ENCODE results near the gene NTRK2. TPM values are rescaled to one million over a fixed set of nuclear protein-coding genes. Genes with fewer than 3 reads are reported as not detected.

NTRK2 gene
- total RNA-seq, 1 donor from 2014 or later, result 0.07 TPM

DNA sequence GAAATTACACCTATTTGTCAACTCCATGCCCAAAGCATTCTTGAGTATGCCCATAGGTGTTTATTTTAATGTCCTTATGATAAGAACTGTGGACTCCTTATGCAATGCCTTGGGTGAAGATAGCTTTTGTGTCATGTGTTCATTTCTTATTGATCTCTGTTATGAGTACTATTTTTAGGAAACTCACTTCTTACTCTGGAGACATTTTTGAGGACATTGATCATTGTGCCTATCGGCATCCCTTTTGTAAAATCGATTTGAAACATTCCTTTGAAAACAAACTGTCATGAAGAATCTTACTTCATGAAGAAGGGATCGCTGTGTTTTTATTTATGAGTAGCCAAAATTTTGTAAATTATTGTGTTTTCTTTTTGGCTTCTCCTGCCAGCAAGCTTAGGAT lies 257.3 kb downstream of the NTRK2 start:
- TF ChIP-seq, protein P1, sequence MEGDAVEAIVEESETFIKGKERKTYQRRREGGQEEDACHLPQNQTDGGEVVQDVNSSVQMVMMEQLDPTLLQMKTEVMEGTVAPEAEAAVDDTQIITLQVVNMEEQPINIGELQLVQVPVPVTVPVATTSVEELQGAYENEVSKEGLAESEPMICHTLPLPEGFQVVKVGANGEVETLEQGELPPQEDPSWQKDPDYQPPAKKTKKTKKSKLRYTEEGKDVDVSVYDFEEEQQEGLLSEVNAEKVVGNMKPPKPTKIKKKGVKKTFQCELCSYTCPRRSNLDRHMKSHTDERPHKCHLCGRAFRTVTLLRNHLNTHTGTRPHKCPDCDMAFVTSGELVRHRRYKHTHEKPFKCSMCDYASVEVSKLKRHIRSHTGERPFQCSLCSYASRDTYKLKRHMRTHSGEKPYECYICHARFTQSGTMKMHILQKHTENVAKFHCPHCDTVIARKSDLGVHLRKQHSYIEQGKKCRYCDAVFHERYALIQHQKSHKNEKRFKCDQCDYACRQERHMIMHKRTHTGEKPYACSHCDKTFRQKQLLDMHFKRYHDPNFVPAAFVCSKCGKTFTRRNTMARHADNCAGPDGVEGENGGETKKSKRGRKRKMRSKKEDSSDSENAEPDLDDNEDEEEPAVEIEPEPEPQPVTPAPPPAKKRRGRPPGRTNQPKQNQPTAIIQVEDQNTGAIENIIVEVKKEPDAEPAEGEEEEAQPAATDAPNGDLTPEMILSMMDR (IDR thresholded peaks at IDR 0.05), result no peak
- Mint-ChIP-seq H3K9me3 (no peaks in the 10 kb centered on the region), H3K27me3 (no peaks in the 10 kb centered on the region), H3K27ac (no peak overlapping the region), H3K4me1 (no peaks in the 10 kb centered on the region), H3K4me3 (no peak overlapping the region), H3K36me3 (ENCODE audit: low read depth) (no peaks in the 10 kb centered on the region)
- ATAC-seq (ENCODE audit: low read depth) (no peak), DNase-seq (no peak)
- ChIA-PET CTCF (no interaction called here), POLR2A (no interaction called here)
- intact Hi-C loops (cut with micrococcal nuclease), result no loop called here

DNA sequence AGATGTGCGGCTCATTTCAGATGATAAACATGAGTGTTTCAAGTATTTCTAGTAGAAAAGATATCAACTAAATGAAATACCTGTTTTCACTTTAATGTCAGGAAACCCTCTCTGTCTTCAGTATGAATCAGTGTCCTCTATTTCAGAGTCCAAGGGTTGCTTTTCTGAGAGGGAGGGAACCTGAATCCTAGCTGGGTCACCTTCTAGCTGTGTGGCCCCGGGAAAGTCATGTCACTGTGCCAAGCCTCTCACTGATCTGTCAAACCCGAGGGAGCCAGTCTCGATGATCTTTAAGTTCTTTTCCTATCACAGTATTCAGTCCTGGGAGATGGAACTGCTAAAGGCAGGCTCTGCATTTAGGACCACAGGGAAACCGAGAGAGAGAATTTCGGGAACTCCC lies 258.9 kb downstream of the NTRK2 start:
- Mint-ChIP-seq H3K4me1 (no peaks in the 10 kb centered on the region), H3K4me3 (no peak overlapping the region), H3K9me3 (no peaks in the 10 kb centered on the region), H3K27ac (no peak overlapping the region), H3K27me3 (no peaks in the 10 kb centered on the region), H3K36me3 (ENCODE audit: low read depth) (no peaks in the 10 kb centered on the region)
- ATAC-seq (ENCODE audit: low read depth) (no peak), DNase-seq (no peak)
- TF ChIP-seq, protein P1 (IDR thresholded peaks at IDR 0.05), result no peak
- intact Hi-C loops (cut with micrococcal nuclease), result no loop called here
- ChIA-PET POLR2A (no interaction called here), CTCF (no interaction called here)

DNA sequence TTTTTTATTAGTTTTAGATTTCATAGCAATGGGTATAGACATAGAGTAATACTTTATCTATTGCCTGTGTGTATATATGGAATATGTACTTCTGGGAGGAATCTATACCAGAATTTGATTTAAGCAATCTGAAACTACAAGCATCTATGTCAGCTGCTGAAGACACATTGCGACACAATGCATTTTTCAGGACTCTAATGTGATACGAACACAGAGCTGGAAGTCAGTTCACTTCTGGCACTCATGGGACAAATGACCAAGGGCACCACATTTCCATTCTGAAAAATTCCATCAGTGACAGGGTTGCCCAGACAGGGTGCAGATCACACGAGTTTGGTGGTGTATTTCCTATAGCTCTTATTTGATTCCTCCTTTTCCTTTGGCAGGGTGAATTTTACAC lies 259.5 kb downstream of the NTRK2 start:
- H3K36me3 Mint-ChIP-seq (ENCODE audit: low read depth), result no peaks in the 10 kb centered on the region
- H3K27ac Mint-ChIP-seq, result no peak overlapping the region
- DNase-seq (no peak), ATAC-seq (ENCODE audit: low read depth) (no peak)
- ChIA-PET POLR2A (no interaction called here), CTCF (no interaction called here)
- H3K4me3 Mint-ChIP-seq, result no peak overlapping the region
- no peaks in the 10 kb centered on the region for H3K9me3 Mint-ChIP-seq
- TF ChIP-seq, protein P1 (IDR thresholded peaks at IDR 0.05), result no peak
- H3K4me1 Mint-ChIP-seq, result no peaks in the 10 kb centered on the region
- H3K27me3 Mint-ChIP-seq, result no peaks in the 10 kb centered on the region
- intact Hi-C loops (cut with micrococcal nuclease), result no loop called here

DNA sequence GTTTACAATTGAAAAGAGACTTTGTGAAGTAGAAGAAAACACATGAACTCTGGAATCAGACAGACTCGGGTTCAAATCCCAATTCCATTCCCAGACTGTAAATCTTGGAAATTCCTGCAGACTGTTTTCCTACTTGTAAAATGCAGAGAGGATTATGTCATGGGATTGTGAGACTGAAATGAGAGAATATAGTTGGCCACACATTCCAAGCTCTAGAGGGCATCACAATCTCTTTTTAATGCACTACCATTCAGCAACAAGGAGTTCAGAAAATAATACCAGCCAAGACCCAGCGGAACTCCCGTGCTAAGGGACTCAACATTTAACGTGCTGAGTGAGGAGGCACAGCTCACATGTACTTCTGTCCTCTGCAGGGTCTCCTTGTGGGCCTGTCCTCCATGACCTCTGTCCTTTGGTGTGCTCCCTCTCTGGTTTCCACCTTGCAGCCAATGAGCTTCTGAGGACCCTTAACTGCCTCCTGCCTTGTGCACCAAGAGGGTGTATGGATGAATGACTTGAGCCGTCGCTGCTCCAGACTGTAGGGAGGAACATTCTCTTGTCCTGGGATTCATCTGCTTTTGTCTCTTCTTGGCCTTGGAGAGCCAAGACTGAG lies 263.5 kb downstream of the NTRK2 start:
- Mint-ChIP-seq H3K36me3 (ENCODE audit: low read depth) (no peaks in the 10 kb centered on the region), H3K27me3 (no peaks in the 10 kb centered on the region), H3K4me3 (no peak overlapping the region), H3K27ac (no peak overlapping the region), H3K4me1 (no peaks in the 10 kb centered on the region), H3K9me3 (no peaks in the 10 kb centered on the region)
- CTCF ChIA-PET, result no interaction called here
- ATAC-seq (ENCODE audit: low read depth) (no peak), DNase-seq (no peak)
- intact Hi-C loops (cut with micrococcal nuclease), result no loop called here
- TF ChIP-seq, protein P1 (IDR thresholded peaks at IDR 0.05), result no peak
- POLR2A ChIA-PET, result no interaction called here

DNA sequence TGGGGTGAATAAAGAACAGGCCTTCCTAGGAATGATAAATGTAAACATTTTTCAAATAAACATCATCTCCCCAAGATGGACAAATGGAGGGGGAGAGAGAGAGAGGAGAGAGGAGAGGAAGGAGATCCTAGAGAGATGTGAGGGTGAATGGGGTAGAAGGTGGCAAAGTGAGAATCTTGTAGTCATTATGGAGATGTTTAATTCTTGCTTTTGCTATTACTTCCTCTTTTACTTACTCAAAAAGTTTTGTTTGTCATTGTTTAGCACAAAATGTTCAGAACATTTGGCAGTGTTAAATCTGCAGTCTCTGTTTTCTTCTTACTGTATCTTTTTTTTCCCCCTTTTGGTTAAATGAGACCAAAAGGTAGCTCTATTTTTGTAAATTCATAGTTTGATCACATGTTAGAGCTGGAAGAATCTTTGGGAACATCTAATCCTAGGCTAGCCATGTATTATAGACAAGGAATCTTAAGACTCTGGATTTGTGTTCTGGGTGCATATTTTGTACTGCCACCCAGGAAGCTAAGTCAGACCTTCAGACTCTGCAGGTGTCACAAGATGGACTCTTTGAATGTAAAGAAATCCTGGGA lies 266.1 kb downstream of the NTRK2 start:
- POLR2A ChIA-PET, result no interaction called here
- H3K9me3 Mint-ChIP-seq, result no peaks in the 10 kb centered on the region
- CTCF ChIA-PET, result no interaction called here
- no peak overlapping the region for H3K4me3 Mint-ChIP-seq
- TF ChIP-seq, protein P1 (IDR thresholded peaks at IDR 0.05), result no peak
- intact Hi-C loops (cut with micrococcal nuclease), result no loop called here
- H3K36me3 Mint-ChIP-seq (ENCODE audit: low read depth), result no peaks in the 10 kb centered on the region
- no peak overlapping the region for H3K27ac Mint-ChIP-seq
- no peaks in the 10 kb centered on the region for H3K27me3 Mint-ChIP-seq
- ATAC-seq (ENCODE audit: low read depth), result no peak
- no peaks in the 10 kb centered on the region for H3K4me1 Mint-ChIP-seq
- no peak for DNase-seq

Data from activated B cell treated with CpG ODN at 0.5 μM for 24 hours (primary cell).